Pericardium fibroblast (primary cell): ENCODE measurements around the gene SF1. TPM values are rescaled to one million over a fixed set of nuclear protein-coding genes. Genes with fewer than 3 reads are reported as not detected.

Experiments used
- total RNA-seq: library from RNA; depleted of rRNA; stranded (reverse); fragments of >200 nt; gene quantifications from 2 replicates; pipeline ENCODE4 v1.2.3, GENCODE V29; 2015

The SF1 gene
- 107 and 112 TPM in 2 replicates for total RNA-seq

GRCh38 chr11:64778473-64779298, at the start of gene SF1:
Gene SF1 (minus strand): TSS chr11:64778542. CDS start chr11:64778392, 150 bp downstream.

GRCh38 chr11:64810271-64810890, 32.0 kb upstream of the SF1 start, which contains the start of gene MEN1:
Gene MEN1 (minus strand): TSS chr11:64810551. CDS start chr11:64810109, 442 bp downstream.

GRCh38 chr11:64803158-64803845, 25.0 kb upstream of the SF1 start, which contains the start of gene MAP4K2:
Gene MAP4K2 (minus strand): TSS chr11:64803214. CDS start chr11:64803149, 65 bp downstream.

GRCh38 chr11:64759722-64760719, 18.3 kb downstream of the SF1 start, which contains the start of gene PYGM:
Gene PYGM (minus strand): TSS chr11:64759974. CDS start chr11:64759898, 76 bp downstream.

GRCh38 chr11:64743591-64744543, 34.5 kb downstream of the SF1 start, which contains the start of gene RASGRP2:
Gene RASGRP2 (minus strand): TSS chr11:64744142. CDS start chr11:64742866, 1,276 bp downstream.

GRCh38 chr11:64723117-64723906, 55.0 kb downstream of the SF1 start, which contains the start of gene NRXN2:
Gene NRXN2 (minus strand): TSS chr11:64723197. CDS start chr11:64713699, 9,498 bp downstream.

Other genes starting within 250 kb of the SF1 start
- gene SLC22A11, start 222.6 kb downstream of the SF1 start, total RNA-seq, result not detected in 2 replicates
- gene SLC22A12, start 187.3 kb downstream of the SF1 start, total RNA-seq, result not detected in 2 replicates
- 0.51 and 3.2 TPM in 2 replicates for gene NRXN2, start 55.3 kb downstream of the SF1 start, total RNA-seq
- gene RASGRP2, start 34.4 kb downstream of the SF1 start, total RNA-seq, result 0.68 and 1.3 TPM in 2 replicates
- gene PYGM, start 18.6 kb downstream of the SF1 start, total RNA-seq, result 5.4 and 15.3 TPM in 2 replicates
- 17.6 and 23.2 TPM in 2 replicates for gene MAP4K2, start 24.7 kb upstream of the SF1 start, total RNA-seq
- gene MEN1, start 32.0 kb upstream of the SF1 start, total RNA-seq, result 19.6 and 29.2 TPM in 2 replicates
- gene CDC42BPG, start 66.1 kb upstream of the SF1 start, total RNA-seq, result 0.26 TPM in 1 of 2 replicates, not detected in the other
- gene EHD1, start 100.1 kb upstream of the SF1 start, total RNA-seq, result 52.1 and 66.7 TPM in 2 replicates
- gene ATG2A, start 138.7 kb upstream of the SF1 start, total RNA-seq, result 16.2 and 19.2 TPM in 2 replicates
- 11.1 and 21.6 TPM in 2 replicates for gene PPP2R5B, start 146.1 kb upstream of the SF1 start, total RNA-seq
- gene GPHA2, start 157.4 kb upstream of the SF1 start, total RNA-seq, result 0.35 TPM in 1 of 2 replicates, not detected in the other
- not detected in 2 replicates for gene MAJIN, start 193.6 kb upstream of the SF1 start, total RNA-seq
- 0.12 and 0.51 TPM in 2 replicates for gene BATF2, start 218.4 kb upstream of the SF1 start, total RNA-seq
- gene ARL2, start 235.6 kb upstream of the SF1 start, total RNA-seq, result 116 and 119 TPM in 2 replicates
- gene SNX15, start 248.9 kb upstream of the SF1 start, total RNA-seq, result 7.8 and 9.4 TPM in 2 replicates